ENCODE data around the gene CERS6.

DNA sequence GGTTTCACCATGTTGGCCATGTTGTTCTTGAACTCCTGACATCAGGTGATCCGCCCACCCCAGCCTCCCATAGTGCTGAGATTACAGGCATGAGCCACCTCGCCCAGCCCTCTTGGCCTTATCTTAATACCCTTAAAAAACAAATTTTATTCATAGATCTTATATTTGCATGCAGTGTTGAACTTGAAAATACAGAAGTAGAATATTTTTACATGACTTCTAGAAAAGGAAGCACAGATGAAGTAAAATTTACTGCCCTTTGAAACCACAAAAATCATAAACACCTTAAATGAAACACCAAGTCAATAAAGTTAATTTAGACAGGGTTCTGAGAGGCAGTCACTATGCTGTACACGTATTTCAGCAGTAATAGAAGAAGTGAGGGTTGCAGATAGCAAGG lies 145.7 kb downstream of the CERS6 start:
- TF ChIP-seq EZH2 (IDR thresholded peaks at IDR 0.05) = no peak
- no peak for TF ChIP-seq POLR2AphosphoS5 (IDR thresholded peaks at IDR 0.05; ENCODE audit: borderline replicate concordance, low read depth, low read length)

All from SK-N-MC (cell line).